Mesothelial cell of epicardium (in vitro differentiated cells): Measurements from ENCODE around the gene PPP1R3F. TPM values are rescaled to one million over a fixed set of nuclear protein-coding genes. Genes with fewer than 3 reads are reported as not detected.

Source experiments
- DNase-seq, 2 experiments: peaks; one replicate each; pipeline ENCODE4 v3.0.0; 2021; ENCODE audit warnings: low spot score in 2 of 2; ENCODE audit not compliant: unreplicated experiment in 2 of 2
- H3K27ac Mint-ChIP-seq: 2 replicates; pipeline ENCODE4 v1.8.0; 2021; ENCODE audit warnings: mixed read lengths
- H3K27me3 Mint-ChIP-seq: 2 replicates; pipeline ENCODE4 v1.8.0; 2021; ENCODE audit warnings: low read depth, mixed read lengths
- H3K36me3 Mint-ChIP-seq: 2 replicates; pipeline ENCODE4 v1.8.0; 2021; ENCODE audit warnings: mixed read lengths
- H3K4me1 Mint-ChIP-seq: 2 replicates; pipeline ENCODE4 v1.8.0; 2021; ENCODE audit warnings: mixed read lengths
- H3K4me3 Mint-ChIP-seq: 2 replicates; pipeline ENCODE4 v1.8.0; 2021; ENCODE audit warnings: mild to moderate bottlenecking, moderate library complexity, mixed read lengths
- H3K9me3 Mint-ChIP-seq: 2 replicates; pipeline ENCODE4 v1.8.0; 2021; ENCODE audit warnings: mixed read lengths
- CTCF ChIP-seq: fragments of 200-600 bp; sonication (generic); IDR thresholded peaks from one replicate; pipeline ENCODE4 v1.5.0; 2021; ENCODE audit warnings: antibody characterized with exemption; ENCODE audit not compliant: unreplicated experiment
- total RNA-seq: library from RNA; stranded (reverse); gene quantifications from 3 replicates; pipeline ENCODE4 v1.2.1, GENCODE V29; 2021

The PPP1R3F gene
- total RNA-seq, 1 donor from 2014 or later, result 8.9 TPM

- no peaks in the 10 kb centered on the region for H3K27me3 Mint-ChIP-seq
- DNase-seq, result no peak
- no peak overlapping the region for H3K27ac Mint-ChIP-seq
- no peak for TF ChIP-seq CTCF
- H3K36me3 Mint-ChIP-seq, result no peaks in the 10 kb centered on the region
- H3K4me1 Mint-ChIP-seq, result peaks cover 7% of the 10 kb centered on the region
- no peak overlapping the region for H3K4me3 Mint-ChIP-seq
- peaks cover 7% of the 10 kb centered on the region for H3K9me3 Mint-ChIP-seq
Measured at GRCh38 chrX:49284212-49284611, 14.6 kb downstream of the PPP1R3F start.

GRCh38 chrX:49286136-49286535, 16.5 kb downstream of the PPP1R3F start:
- no peak for DNase-seq
- H3K9me3 Mint-ChIP-seq, result peaks cover 9% of the 10 kb centered on the region
- H3K4me1 Mint-ChIP-seq, result peaks cover 7% of the 10 kb centered on the region
- no peak for TF ChIP-seq CTCF
- H3K4me3 Mint-ChIP-seq, result no peak overlapping the region
- H3K27ac Mint-ChIP-seq, result no peak overlapping the region
- no peaks in the 10 kb centered on the region for H3K36me3 Mint-ChIP-seq
- no peaks in the 10 kb centered on the region for H3K27me3 Mint-ChIP-seq

- H3K9me3 Mint-ChIP-seq, result peaks cover 9% of the 10 kb centered on the region
- H3K36me3 Mint-ChIP-seq, result no peaks in the 10 kb centered on the region
- H3K27ac Mint-ChIP-seq, result no peak overlapping the region
- peaks cover 7% of the 10 kb centered on the region for H3K4me1 Mint-ChIP-seq
- H3K27me3 Mint-ChIP-seq, result no peaks in the 10 kb centered on the region
- H3K4me3 Mint-ChIP-seq, result no peak overlapping the region
- no peak for DNase-seq
- TF ChIP-seq CTCF, result no peak
Measured at GRCh38 chrX:49286581-49286980, 17.0 kb downstream of the PPP1R3F start.

GRCh38 chrX:49287665-49288064, 18.1 kb downstream of the PPP1R3F start:
- H3K36me3 Mint-ChIP-seq, result peaks cover 2% of the 10 kb centered on the region
- peaks cover 2% of the 10 kb centered on the region for H3K27me3 Mint-ChIP-seq
- H3K4me1 Mint-ChIP-seq, result peaks cover 4% of the 10 kb centered on the region
- peaks cover 5% of the 10 kb centered on the region for H3K9me3 Mint-ChIP-seq
- H3K27ac Mint-ChIP-seq, result no peak overlapping the region
- TF ChIP-seq CTCF, result no peak
- H3K4me3 Mint-ChIP-seq, result no peak overlapping the region
- no peak for DNase-seq

GRCh38 chrX:49290215-49290614, 20.6 kb downstream of the PPP1R3F start:
- H3K36me3 Mint-ChIP-seq, result peaks cover 2% of the 10 kb centered on the region
- TF ChIP-seq CTCF, result no peak
- no peak overlapping the region for H3K27ac Mint-ChIP-seq
- DNase-seq, result no peak
- H3K4me3 Mint-ChIP-seq, result no peak overlapping the region
- peaks cover 3% of the 10 kb centered on the region for H3K4me1 Mint-ChIP-seq
- H3K9me3 Mint-ChIP-seq, result peaks cover 5% of the 10 kb centered on the region
- H3K27me3 Mint-ChIP-seq, result peaks cover 2% of the 10 kb centered on the region
